NCI-H1436 treated with DMSO at 0.1 percent for 48 hours (cell line): ENCODE data around the gene RNF227.
"Not testable (repeated sequence)": the region's sequence is repeated elsewhere in the genome, so short reads cannot be mapped to it uniquely, and the experiment has no call there.

ENCODE experiments used
- DNase-seq: peaks from one replicate; lab custom pipeline; 2025; lab: John Stamatoyannopoulos, UW

Gene RNF227

DNA sequence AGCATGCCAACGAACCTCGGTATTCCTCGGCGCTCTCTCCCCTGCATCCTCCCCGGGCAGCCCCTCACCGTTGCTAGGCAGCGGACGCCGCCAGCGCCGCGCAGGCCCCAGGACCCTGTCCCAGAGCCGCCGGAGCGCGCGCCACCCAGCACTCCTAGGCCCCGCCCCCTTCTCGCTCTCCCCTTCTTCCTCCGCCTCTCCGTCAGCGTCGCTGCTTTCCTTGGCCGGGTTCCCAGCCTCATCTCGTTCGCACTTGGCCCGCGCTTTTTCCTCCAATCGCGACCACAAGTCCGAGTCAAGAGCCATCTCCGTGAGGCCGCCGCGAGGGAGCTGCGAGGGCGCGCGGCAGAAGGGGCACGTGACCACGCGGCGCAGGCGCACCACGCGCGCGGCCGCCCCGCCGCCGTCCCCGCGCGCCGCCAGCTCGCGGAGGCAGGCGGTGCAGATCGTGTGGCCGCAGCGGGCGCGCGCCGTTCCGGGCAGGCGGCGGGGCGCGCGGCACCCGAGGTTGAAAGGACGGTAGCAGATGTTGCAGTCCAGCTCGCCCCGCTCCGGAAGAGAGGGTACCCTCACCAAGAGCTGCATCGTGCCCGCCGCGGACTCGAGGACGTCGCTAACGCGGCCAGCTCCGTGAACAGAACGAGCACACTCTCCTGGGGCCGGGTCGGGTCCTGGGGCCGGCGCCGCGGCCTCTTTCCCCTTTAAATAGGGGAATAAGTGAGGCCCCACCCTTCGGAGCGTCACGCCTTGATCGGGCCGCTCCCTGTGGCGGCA is at the start of gene RNF227:
Gene RNF227, minus strand, starts transcription at position 679 of the 774 bp plus-strand sequence. Its CDS starts 94 bp downstream, at position 585.
- peak; percentile 68 for DNase-seq

DNA sequence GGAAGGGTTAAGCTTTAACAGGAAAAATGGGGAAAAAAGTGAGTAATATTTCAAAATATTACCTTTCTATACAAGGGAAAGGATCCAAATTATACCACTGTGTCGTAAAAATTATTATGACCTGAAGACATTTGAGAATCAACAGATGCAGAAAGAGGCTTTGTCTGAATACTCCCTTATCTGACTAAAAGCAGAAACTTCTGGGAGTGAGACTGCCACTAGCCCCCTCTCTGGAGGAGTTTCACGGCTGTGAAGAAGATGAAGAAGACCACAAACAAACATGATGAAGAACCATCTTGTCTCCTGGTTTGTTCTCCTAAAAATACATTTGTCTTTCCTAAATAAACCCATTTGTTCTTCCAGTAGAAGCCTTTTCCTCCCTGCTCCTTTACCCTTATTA is 45.3 kb upstream of the RNF227 start:
- DNase-seq: no peak

DNA sequence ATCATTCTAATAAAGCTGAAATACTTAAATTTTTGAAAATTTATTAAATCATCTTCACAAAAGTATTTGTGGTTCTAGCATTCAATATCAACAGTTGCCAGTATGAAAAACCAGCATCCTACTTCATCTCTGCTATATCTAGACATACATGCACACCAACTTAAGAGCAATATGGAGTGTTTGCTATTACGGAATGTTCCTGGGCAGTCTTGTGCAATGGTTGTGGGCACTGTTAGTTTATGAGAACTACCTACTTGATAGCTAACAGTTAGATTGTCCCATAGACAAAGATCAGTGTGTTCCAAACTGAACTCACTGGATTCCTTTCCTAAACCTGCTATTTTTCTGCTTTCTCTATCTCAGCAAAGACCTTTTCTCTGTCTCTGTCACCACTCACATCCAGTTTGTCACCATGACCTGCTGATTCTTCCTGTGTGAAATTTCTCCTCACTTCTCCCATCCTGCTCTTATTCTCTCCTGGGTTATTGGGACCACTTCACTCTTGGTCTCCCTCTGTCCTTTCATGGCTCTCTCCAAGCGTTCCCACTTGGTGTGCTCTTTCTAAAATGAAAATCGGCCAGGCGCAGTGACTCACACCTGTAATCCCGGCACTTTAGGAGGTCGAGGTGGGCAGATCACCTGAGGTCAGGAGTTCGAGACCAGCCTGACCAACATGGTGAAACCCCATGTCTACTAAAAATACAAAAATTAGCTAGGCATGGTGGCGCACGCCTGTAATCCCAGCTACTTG is 43.6 kb upstream of the RNF227 start:
- no peak for DNase-seq

GRCh38 chr17:7956228-7956965 is 40.3 kb upstream of the RNF227 start:
- DNase-seq: no peak

- no peak for DNase-seq
These were observed 39.5 kb upstream of the RNF227 start for GRCh38 chr17:7955414-7956227.

GRCh38 chr17:7953266-7953665 is 37.2 kb upstream of the RNF227 start:
- DNase-seq: not testable (repeated sequence)

GRCh38 chr17:7951143-7951792 is 35.2 kb upstream of the RNF227 start:
- no peak for DNase-seq

- DNase-seq: no peak
These were observed 34.5 kb upstream of the RNF227 start for GRCh38 chr17:7950578-7950977.

- no peak for DNase-seq
These were observed 31.6 kb upstream of the RNF227 start for GRCh38 chr17:7947651-7948050.

- DNase-seq: no peak
These were observed 30.4 kb upstream of the RNF227 start for GRCh38 chr17:7946441-7946840.

DNA sequence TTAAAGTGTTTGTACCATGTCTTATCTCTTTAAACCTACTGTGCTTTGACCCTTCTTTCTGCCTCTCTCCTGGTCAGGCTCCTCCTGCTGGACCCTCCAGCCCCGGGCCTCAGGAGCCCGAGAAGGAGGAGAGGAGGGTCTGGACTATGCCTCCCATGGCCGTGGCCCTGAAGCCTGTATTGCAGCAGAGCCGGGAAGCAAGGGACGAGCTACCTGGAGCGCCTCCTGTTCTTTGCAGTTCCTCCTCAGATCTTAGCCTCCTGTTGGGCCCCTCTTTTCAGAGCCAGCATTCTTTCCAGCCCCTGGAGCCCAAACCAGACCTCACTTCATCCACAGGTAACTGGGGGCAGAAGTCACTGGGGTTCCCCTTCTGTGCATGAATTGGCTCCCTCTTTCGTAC is 29.6 kb upstream of the RNF227 start:
- DNase-seq: no peak

- no peak for DNase-seq
These were observed 28.2 kb upstream of the RNF227 start for GRCh38 chr17:7944326-7944725.

- no peak for DNase-seq
These were observed 27.2 kb upstream of the RNF227 start for GRCh38 chr17:7943291-7943690.

DNA sequence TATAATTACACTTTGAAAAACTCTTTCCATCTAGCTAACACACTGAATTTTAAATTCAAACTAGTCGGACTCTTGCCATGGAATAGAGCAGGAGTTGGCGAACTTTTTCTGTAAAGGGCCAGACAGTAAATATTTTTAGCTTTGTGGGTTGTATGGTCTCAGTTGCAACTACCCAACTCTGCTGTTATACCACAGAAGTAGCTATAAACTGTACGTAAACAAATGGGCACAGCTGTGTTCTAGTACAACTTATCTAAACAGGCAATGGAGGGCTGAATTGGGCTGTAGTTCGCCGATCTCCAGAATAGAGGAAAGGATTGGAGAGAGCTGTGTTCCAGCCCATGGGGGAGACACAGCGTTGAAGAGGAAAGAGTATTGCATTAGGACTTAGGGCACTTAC is 24.7 kb upstream of the RNF227 start:
- DNase-seq: no peak

DNA sequence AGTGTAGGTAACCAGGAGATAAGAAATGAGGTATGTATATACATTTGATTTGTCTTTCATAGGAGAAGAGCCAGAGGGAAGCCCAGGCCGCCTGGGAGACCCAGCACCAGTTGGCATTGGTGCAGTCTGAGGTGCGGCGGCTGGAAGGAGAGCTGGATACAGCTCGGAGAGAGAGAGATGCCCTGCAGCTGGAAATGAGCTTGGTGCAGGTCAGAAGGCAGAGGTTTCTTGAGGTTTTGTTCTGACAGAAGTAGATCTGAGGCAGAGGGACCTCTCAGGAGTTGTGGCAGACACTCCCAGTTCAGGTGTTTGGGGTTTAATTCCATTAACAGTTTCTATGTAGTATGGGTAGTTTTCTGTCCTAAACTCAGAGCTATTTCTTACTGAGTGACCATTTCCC is 23.9 kb upstream of the RNF227 start:
- DNase-seq: no peak

DNA sequence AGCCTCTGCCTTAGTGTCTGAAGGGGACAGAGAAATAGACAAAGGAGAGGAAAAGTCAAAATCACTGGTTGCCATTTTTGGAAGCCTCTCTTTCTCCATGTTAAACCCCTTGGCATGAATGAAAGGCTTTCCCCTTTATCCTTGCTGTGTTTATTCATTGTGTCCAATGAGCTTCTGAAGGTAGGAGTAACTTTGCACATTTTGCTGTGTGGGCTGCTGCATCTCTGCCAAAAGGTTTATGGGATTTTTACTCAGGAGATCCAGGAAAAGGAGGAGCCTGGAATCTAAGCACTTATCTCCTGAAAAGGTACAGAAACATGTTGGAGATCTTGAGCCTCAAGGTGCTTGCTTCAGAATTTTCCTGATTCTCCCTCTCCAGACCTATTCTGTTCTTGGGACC is 19.8 kb upstream of the RNF227 start:
- no peak for DNase-seq

GRCh38 chr17:7932949-7933348 is 16.9 kb upstream of the RNF227 start:
- no peak for DNase-seq

DNA sequence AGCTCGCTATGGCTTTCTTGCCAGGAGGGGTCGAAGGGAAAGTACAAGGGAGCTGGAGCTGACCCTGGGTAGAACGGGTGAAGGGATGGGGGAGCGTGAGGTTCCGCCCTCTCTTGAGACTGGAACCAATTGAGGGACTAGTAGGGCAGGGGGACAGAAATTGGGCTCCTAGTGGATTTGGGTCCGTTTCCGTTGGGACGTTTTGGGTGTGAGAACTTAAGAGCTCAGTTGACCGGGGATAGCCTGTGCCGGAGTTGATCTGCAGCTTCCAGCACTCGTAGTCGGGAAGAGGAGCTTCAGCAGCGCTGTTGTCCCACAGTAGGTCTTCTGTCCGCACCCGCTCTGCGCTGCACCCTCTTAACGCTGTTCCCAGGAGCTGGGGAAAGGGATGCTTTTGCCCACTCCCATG is 16.4 kb upstream of the RNF227 start:
- DNase-seq: no peak

DNA sequence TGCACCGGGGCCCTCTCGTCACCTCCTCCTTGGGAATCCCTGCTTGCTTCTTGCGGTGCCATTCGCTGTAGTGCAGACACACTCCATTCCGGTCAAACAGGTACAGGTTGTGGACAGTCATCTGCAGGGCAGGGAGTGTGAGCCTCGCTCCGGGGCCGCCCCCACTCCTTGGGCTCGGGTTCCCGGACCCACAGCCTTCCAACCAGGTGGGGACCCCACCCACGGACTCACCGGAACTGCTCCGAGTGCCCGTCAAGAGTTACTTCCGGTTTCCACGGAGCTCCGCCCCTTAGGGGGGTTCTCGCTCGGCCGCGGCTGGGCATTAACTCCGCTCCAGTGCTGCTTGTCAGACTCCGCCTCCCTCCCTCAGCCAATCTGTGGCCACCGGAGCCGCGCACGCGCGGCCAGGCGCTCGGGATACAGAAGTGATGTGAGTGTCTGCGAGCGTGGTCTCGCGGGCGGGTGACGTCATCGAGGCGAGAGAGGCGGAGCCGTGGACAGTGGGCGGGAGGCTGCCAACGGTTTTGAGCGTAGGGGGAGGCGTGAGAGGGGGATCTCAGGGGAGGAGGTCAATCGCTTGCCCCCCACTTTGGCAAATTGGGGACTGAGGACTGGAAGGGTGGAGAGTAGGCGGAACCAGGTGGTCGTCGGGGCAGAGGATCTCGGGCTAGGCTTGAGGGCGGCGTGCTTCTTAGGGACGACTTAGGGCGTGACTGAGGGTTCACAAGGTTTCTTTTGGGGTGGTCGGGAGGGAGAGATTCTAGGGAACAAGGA is 15.8 kb upstream of the RNF227 start, which contains the start of the genes CNTROB and TRAPPC1:
Gene CNTROB, plus strand, starts transcription at position 498 of the 774 bp plus-strand sequence. CDS start 874 bp downstream, outside the sequence.
Gene TRAPPC1, minus strand, starts transcription at position 238 of the 774 bp plus-strand sequence. Its CDS starts 117 bp downstream, at position 121.
- peak; percentile 97 for DNase-seq
